Activated T-cell treated with anti-CD3 and anti-CD28 coated beads, Interleukin-2, amount 50 U/mL, for 1 hour (primary cell): Measurements from ENCODE around the gene CLIC6.

Source experiments
- DNase-seq: peaks from one replicate; pipeline ENCODE4 v3.0.0-alpha.2; 2020

Gene CLIC6

DNA sequence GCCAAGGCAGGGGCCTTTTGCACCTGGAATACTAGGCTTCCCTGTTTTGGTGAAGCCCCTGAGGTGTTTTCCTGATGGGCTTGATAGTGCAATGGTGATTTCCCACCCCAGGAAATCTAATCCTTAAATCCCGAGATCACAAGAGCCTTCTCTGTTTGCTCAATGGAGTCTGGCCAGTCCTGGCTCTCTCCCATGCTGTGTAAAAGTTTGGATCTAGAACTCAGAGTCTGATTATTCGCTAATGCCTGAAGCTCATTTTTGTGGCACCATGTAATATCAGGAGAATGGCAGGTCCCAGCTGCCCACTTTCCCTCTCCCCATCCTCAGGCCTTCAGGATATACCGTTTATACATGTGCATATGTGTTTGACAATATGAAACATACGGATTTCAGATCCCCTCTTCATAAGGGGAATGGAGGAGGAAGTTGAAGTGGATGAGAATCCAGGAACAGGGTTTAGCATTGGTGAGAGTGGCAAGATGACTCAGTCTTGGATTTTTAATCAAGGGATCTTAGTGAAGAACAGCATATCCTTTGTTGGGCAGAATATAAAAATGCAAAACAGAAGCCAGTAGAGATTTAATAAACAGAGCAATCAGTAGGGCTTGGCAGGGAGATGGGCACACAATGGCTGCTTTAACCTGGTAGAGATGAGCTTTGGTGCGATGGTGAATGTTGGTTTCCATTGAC, 62.1 kb downstream of the CLIC6 start:
- DNase-seq, result no peak

GRCh38 chr21:34732388-34732821, 63.6 kb downstream of the CLIC6 start:
- no peak for DNase-seq

DNA sequence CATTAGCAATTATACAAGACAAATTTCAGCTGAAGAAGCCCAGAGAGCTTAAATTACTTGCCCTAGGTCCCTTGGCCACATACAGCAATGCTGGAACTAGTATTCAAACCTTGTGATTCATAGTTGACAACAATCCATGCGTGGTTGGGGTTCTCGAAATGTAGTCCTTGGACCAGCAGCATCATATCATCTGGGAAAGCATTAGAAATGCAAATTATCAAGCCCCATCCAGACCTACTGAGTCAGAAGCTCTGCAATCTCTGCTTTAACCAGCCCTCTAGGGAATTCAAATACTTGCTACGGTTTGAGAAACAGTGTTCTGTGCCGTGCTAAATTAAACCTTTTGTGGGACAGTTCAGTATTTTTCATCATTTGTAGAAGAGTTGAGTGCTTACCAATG, 65.1 kb downstream of the CLIC6 start:
- no peak for DNase-seq

DNA sequence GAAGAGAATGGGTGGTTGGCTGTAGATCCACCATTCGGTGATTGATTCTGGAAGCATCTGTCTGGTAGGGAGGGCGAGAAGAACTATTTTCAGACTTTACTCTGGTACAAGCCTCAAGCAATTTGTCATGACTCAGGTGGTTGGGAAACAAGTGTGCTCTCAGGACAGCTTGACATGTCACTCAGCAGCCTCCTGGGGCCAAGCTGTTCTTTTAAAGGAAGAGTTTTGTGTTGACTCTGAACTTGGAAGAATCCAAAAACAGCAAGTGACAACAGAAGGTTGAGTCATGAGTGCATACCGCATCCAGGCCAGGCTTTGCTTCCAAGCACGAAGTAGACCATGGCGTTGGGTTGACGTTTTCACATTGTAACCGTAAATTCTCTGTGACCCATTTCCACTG, 65.9 kb downstream of the CLIC6 start:
- DNase-seq, result no peak

DNA sequence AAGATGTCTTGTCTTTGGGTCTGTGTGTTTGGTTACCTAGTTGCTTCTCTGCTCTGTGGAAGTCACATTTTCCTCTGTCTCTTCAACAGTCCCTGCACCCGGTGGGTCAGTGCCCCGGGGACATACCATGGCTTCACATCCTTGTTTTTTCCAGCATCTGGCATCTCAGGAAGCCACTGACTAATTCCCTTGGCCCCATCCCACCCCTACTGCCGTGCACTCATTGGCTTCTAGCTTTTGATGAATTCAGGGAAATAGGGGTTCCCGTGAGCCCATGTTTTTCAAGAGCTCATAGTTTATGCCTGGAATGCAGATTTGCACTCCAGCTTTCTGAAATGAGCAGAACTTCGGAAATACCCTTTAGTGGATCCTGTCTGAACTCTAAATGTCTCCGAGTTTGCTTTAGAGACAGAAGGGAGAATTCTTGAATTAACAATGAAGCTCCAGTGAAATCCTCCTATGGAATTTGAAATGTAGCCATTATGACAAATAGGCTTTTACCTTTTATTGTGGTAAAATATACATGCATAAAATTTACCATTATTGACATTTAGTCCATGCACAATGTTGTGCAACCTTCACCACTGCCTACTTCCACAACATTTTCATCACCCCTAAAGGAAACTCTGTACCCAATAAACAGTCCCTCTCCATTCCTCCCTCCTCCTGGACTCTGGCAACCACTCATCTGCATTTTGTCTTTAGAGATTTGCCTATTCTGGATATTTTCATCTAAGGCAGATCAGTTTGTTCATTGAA, 67.5 kb downstream of the CLIC6 start:
- no peak for DNase-seq

GRCh38 chr21:34737115-34737514, 68.3 kb downstream of the CLIC6 start:
- no peak for DNase-seq

- no peak for DNase-seq
These were observed 71.4 kb downstream of the CLIC6 start for GRCh38 chr21:34740198-34740597.

GRCh38 chr21:34743285-34743684, 74.5 kb downstream of the CLIC6 start:
- no peak for DNase-seq

DNA sequence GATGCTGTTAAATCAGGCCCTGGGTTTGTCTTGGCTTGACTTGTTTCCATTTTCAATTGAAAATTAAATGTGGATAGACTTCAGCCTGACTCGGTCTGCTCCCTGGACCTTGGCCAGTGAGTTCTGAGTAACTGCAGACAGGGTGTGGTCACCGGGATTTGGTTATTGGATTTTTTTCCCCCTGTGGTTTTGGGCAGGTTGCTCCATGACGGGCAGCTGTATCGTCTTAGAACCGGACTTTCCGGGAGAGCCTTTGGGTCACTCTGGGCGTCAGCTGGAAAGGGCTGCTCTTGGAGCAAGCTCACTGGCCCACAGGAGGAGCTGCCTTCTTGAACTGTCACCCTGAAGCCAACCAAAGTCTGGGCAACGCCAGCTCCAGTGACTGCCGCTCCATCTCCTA, 75.0 kb downstream of the CLIC6 start:
- no peak for DNase-seq

- no peak for DNase-seq
These were observed 76.0 kb downstream of the CLIC6 start for GRCh38 chr21:34744801-34745200.

GRCh38 chr21:34745557-34746255, 76.9 kb downstream of the CLIC6 start:
- DNase-seq, result peak; percentile 53

- DNase-seq, result no peak
These were observed 80.1 kb downstream of the CLIC6 start for GRCh38 chr21:34748862-34749261.

DNA sequence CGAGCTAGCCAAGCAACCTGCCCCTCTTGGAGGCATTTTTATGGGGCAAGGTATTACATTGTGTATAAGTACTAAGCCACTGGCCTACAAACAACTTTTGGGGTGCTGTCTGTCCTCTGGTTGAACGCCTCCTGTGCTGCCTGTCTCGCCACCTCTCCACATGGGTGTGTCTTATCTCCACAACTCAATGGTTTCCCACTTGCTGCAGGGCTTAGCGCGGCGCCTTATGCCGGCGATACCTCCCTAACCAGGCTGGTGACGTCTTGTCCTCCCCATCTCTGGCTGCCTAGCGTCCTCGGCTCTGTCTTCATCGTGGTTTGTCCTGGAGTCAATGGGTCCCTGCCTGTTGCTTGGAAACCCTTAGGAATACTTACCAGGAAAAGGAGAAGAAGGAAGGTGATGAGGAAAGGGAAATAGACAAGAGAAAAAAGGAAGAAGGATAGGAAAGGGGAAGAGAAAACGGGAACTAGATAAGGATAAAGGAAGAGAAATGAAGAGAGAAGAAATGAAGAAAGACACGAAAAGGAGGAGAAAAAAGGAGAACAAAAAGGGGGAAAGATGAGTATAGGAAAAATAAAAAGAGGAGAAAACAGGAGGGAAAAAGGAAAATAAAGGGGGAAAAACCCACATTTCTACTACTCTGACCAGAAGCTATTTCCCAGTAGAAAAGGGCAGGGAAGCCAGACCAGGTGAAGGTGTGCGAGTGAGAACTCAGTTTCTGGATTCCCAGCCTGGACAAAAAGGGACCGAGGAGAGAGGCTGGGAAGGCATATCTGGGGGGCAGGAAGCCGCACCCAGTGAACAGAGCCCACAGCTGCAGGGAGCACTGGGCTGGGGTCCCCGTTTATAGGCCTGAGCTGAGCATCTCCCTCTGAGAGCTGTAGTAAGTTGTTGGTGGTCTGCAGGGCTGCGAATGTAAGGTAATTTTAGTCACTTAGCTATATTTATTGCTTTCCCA, 86.2 kb downstream of the CLIC6 start:
- no peak for DNase-seq

GRCh38 chr21:34761758-34762330, 93.0 kb downstream of the CLIC6 start:
- DNase-seq, result no peak

DNA sequence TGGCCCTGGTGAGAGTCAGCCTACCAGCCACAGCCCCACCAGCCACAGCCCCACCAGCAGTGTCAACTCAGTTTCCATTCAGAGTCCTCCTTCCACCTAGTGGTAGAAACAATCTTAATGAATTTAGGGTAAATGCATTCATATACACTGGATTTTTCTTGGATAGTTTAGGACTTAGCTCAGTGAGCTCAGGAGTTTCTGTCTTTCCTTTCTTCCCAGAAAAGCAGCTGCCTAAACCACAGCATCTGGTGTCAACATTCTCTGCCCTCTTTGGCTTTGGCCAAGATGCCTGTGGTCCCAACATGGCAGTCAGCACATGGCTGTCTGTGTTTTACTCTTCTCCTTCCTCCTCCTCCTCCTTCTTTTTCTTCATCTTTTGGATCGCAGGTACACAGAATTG, 94.0 kb downstream of the CLIC6 start:
- DNase-seq, result no peak

- DNase-seq, result no peak
These were observed 96.0 kb downstream of the CLIC6 start for GRCh38 chr21:34764715-34765284.

DNA sequence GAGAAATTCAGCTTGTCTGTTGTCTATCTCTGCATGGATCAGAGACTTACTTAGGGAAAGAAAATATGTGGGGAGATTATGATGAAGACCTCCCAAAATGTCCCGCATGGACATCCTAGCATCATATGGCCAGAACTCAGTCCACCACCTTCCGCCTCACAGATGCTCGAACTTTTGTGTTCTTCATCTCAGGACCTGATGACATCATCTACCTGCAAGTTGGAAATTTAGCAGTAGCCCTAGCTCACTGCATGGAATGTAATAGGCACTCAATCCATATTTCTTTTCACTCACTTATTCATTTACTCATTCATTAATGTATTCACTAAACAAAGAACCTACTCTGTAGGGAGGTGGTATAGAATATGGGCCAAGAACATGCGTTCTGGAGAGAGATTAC, 96.8 kb downstream of the CLIC6 start:
- no peak for DNase-seq

DNA sequence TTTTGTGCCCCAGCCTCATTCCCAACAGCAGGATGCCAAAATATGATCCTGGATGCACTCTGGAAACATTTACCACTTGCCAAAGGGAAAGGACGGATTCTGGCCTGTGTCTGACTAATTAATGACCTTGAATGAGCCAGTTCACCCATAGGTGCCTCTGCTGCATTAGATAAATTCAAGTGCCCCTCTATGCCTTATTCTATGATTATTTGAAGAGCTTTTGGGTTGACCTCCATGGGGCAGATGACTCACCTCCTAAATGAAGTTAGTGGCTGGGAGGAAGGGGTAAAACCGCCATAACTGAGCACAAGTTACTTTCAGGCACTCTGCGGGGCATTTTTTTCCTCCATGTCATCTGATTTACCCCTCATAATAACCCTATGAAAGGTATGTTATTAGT, 98.1 kb downstream of the CLIC6 start:
- DNase-seq, result no peak
